ACC112 (cell line): ENCODE measurements around the gene FAAP100.

ENCODE experiments used
- H2AFZ ChIP-seq: fragments of 200-600 bp; sonication (generic); one replicate; pipeline ENCODE4 v1.6.0; 2017; ENCODE audit warnings: antibody characterized with exemption, low read length; ENCODE audit not compliant: unreplicated experiment
- H3K27ac ChIP-seq: fragments of 200-600 bp; sonication (generic); 2 replicates; pipeline ENCODE4 v1.5.1; 2014; ENCODE audit warnings: low read depth, mild to moderate bottlenecking, antibody characterized with exemption, low read length, moderate library complexity
- H3K27me3 ChIP-seq: fragments of 200-600 bp; sonication (generic); 2 replicates; pipeline ENCODE4 v1.6.1; 2014; ENCODE audit warnings: mild to moderate bottlenecking, antibody characterized with exemption, low read length, moderate library complexity, mixed read lengths; ENCODE audit not compliant: insufficient read depth
- H3K36me3 ChIP-seq: fragments of 200-600 bp; sonication (generic); 2 replicates; pipeline ENCODE4 v1.6.1; 2016; ENCODE audit warnings: mild to moderate bottlenecking, antibody characterized with exemption, low read length, moderate library complexity, mixed read lengths; ENCODE audit not compliant: insufficient read depth
- H3K4me1 ChIP-seq: fragments of 200-600 bp; sonication (generic); one replicate; pipeline ENCODE4 v1.6.1; 2016; ENCODE audit warnings: low read length, mixed read lengths; ENCODE audit not compliant: insufficient read depth, unreplicated experiment, control insufficient read depth
- H3K4me3 ChIP-seq: fragments of 200-600 bp; sonication (generic); 2 replicates; pipeline ENCODE4 v1.5.1; 2014; ENCODE audit warnings: mild to moderate bottlenecking, low read depth, low read length
- H3K79me2 ChIP-seq: fragments of 200-600 bp; sonication (generic); one replicate; pipeline ENCODE4 v1.6.0; 2016; ENCODE audit warnings: low read length; ENCODE audit not compliant: control insufficient read depth, unreplicated experiment, insufficient read depth

Gene FAAP100

DNA sequence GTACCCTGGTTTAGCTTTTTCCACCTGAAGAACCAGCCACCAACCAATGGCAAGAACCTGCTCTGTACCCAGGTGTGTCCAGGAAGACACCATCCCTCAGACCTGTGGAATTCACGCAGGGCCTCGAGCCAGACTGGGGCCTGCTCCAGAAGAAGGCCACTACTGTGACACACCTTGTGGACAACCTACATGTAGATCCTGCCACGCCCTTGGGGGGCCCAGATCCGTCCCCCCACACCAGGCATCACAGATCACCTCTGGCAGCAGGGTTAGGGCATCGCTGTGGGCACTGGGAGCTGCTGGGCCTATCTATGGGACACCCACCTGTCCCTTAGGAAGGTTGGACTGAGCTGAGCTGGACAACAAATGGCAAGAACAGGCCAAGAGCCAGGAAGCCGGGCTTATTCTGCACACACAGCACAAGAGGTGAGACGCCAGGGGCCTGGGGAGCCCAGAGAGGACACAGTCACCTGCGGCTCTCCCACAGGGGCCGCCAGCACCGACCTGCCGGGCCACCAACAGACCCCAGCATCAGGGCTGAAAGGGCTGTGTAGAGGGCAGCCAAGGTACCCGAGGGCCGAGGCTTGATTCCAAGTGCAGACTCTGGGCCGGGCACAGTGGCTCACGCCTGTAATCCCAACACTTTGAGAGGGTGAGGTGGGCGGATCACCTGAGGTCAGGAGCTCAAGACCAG is 7.7 kb downstream of the FAAP100 start:
- no peaks in the 10 kb centered on the region for H3K27me3 ChIP-seq
- no peaks in the 10 kb centered on the region for H3K36me3 ChIP-seq
- no peak overlapping the region for H3K27ac ChIP-seq
- H3K79me2 ChIP-seq, result peaks cover 5% of the 10 kb centered on the region
- no peaks in the 10 kb centered on the region for H3K4me1 ChIP-seq
- no peak overlapping the region for H2AFZ ChIP-seq
- no peak overlapping the region for H3K4me3 ChIP-seq

DNA sequence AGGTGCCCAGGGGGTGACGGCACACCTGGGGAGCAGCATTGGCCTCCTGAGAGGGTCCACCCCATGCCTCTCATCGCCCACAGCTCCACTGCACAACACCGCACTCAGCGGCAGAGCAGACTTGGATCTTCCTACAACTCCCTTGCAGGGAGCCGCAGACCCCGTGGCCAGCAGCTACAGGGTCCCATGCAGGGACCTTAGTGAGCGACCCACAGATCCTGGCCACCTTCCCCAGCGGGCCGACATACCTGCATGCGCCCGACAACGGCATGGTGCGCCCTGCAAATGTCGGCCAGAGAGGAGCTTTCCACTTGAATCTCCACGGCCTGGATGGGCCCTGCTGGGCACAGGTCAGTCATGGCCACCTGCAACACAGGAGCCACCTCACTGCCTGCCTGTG is 8.4 kb downstream of the FAAP100 start:
- H3K27me3 ChIP-seq, result no peaks in the 10 kb centered on the region
- no peak overlapping the region for H3K27ac ChIP-seq
- H3K36me3 ChIP-seq, result no peaks in the 10 kb centered on the region
- H3K79me2 ChIP-seq, result no peaks in the 10 kb centered on the region
- no peak overlapping the region for H2AFZ ChIP-seq
- no peaks in the 10 kb centered on the region for H3K4me1 ChIP-seq
- no peak overlapping the region for H3K4me3 ChIP-seq

DNA sequence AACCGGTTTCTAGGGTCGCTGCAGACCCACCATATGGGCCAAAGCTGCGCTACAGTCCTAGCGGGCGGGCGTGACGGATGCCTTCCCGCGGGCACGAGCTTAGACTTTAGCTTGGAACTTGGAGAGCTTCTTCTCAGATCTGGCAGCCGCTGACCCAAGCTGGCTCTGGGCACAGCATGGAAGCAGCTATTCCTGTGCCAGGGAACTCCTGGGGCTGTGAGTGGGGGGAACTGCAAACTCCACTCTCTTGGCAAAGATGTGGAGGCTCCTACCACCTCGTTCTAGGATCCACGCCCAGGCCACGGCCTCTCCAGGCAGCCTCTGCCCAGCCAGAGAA is 8.8 kb downstream of the FAAP100 start:
- H2AFZ ChIP-seq, result no peak overlapping the region
- H3K4me1 ChIP-seq, result no peaks in the 10 kb centered on the region
- H3K36me3 ChIP-seq, result no peaks in the 10 kb centered on the region
- H3K27me3 ChIP-seq, result no peaks in the 10 kb centered on the region
- H3K79me2 ChIP-seq, result no peaks in the 10 kb centered on the region
- H3K4me3 ChIP-seq, result no peak overlapping the region
- H3K27ac ChIP-seq, result no peak overlapping the region

DNA sequence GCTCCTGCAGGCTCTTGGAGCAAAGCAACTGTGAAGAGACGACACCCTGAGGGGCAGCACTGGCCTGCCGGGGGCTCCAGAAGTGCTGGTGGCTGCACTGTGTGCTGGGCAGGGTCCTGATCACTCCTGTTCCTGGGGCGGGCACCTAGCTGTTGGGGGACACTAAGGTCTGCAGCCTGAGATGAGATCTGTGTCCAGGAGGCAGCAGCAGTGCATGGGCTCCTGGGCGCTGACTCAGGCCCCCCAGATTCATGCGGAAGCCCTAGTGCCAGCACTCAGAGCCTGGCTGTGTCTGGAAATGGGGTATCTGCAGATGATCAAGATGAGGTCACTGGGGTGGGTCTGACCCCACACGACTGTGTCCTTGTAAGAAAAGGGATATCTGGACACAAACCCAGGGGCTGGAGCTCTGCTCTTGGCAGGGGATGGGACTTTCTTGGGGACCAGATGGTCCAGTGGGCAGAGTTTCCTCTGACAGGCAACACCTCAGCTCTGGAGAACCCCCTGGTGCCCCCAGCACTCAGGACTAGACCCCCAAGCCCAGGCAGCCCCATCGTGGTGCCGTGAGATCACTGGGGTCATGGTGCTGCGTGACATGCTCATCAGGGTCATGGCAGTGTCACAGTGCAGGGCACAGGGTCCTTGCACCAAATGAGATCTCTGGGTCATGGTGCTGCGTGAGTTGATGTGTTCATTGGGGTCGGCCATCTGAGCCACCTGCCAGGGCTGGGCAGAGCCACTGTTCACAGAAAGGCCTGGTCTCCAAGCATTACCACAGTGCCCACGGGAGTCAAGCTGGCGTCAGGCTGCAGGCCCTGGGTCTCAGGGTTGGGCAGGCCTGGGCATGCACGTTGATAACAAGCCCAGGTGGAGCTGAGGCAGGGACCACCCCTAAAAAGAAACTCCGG is 9.5 kb downstream of the FAAP100 start:
- Histone ChIP-seq H3K27ac (no peak overlapping the region), H3K79me2 (no peaks in the 10 kb centered on the region), H2AFZ (no peak overlapping the region), H3K4me3 (no peak overlapping the region), H3K27me3 (no peaks in the 10 kb centered on the region), H3K36me3 (no peaks in the 10 kb centered on the region), H3K4me1 (no peaks in the 10 kb centered on the region)

DNA sequence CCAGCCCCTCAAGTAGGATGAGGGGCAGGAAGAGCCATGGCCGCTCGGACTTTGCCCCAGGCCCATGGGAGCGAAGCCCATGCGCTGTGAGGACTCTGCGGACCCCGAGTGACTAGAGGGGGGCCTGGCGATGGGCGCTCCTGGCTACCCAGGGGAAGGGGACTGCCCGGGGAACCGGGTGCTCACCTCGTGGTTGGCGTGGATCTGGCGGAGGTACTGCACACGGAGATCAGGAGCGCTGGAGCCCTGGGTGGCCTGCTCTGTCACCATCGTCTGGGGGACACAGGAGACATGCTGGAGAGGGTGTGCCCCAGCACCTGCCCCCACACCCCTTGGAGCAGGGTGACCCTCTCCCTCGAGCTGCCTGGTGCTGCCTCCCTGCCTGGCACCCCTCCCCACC is 11.0 kb downstream of the FAAP100 start:
- Histone ChIP-seq H3K4me1 (no peaks in the 10 kb centered on the region), H3K27me3 (peaks cover 6% of the 10 kb centered on the region; the same call in 1 of the 2 replicates), H3K36me3 (no peaks in the 10 kb centered on the region), H3K4me3 (no peak overlapping the region), H3K27ac (no peak overlapping the region), H3K79me2 (no peaks in the 10 kb centered on the region), H2AFZ (no peak overlapping the region)

DNA sequence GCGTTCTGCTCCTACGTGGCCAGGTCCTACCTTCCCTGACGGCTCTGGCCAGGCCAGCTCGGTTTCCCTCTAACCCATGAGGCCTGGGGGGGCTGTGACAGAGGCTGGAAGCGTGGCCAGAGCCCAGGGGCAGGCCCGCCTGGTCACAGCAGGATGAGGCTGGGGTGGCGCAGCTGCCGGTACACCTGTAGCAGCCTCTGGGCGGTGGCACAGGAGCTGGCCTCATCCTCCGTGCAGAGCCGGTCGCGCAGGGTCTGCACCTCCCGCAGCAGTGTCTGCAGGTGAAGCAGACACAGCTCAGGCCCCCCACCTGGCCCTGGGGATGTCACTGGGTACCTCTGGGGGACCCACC is 11.5 kb downstream of the FAAP100 start:
- H3K27me3 ChIP-seq, result peaks cover 10% of the 10 kb centered on the region; the same call in 1 of the 2 replicates
- H3K4me1 ChIP-seq, result no peaks in the 10 kb centered on the region
- no peak overlapping the region for H3K4me3 ChIP-seq
- no peaks in the 10 kb centered on the region for H3K79me2 ChIP-seq
- no peak overlapping the region for H2AFZ ChIP-seq
- H3K27ac ChIP-seq, result no peak overlapping the region
- no peaks in the 10 kb centered on the region for H3K36me3 ChIP-seq

DNA sequence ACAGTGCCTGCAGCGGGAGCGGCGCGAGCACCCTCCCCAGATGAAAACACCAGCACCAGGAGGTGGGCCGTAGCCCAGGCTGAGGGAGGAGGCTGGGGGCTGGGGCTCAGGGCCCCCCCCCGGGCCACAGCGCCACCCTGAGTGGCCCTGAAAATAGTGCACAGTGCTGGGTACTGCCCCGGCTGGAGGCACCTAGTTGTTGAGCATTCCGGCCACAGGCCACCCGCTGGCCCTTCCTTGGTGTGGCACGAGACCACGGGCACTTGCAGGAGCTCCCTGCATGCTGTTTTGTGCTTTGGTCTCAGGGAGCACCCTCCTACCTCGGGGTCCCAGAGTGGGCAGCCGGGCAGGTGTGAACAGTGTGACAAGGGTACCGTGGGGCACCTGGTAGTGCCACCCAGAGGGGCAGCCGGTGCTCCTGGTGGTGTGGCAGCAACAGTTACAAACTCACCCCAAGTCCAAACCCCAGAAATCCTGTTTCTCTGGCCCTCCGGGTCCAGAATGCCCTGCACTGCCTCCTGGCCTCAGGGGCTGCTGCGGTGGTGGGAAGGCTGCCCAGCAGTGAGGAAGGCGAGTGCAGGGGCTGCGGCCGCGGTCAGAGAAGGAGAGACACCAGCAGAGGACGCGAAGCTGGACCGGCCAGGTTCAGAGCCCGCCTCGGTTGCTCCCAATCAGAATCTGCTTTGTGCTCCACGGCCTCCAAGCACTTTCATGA is 12.0 kb downstream of the FAAP100 start:
- H3K27me3 ChIP-seq, result peaks cover 10% of the 10 kb centered on the region; the same call in 1 of the 2 replicates
- no peak overlapping the region for H3K4me3 ChIP-seq
- no peaks in the 10 kb centered on the region for H3K36me3 ChIP-seq
- no peaks in the 10 kb centered on the region for H3K79me2 ChIP-seq
- H3K4me1 ChIP-seq, result no peaks in the 10 kb centered on the region
- H3K27ac ChIP-seq, result no peak overlapping the region
- no peak overlapping the region for H2AFZ ChIP-seq

DNA sequence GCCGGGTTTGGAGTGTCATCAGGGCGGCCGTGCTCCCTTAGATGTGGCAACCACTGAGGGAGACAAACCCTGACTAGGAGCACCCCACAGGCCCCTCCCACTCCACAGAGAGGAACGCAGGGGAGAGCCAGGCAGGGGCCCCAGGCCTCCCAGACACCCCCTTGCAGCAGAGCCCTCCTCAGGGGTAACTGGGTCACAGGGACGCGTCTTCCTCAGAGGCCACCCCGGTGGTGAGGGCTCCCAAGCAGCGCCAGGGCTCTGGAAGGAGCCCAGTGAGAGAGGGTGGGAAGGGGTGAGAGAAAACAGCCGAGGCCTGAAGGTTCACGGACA is 12.6 kb downstream of the FAAP100 start:
- no peaks in the 10 kb centered on the region for H3K36me3 ChIP-seq
- no peak overlapping the region for H3K4me3 ChIP-seq
- no peak overlapping the region for H2AFZ ChIP-seq
- peaks cover 10% of the 10 kb centered on the region; the same call in 1 of the 2 replicates for H3K27me3 ChIP-seq
- no peaks in the 10 kb centered on the region for H3K79me2 ChIP-seq
- no peaks in the 10 kb centered on the region for H3K4me1 ChIP-seq
- H3K27ac ChIP-seq, result no peak overlapping the region

DNA sequence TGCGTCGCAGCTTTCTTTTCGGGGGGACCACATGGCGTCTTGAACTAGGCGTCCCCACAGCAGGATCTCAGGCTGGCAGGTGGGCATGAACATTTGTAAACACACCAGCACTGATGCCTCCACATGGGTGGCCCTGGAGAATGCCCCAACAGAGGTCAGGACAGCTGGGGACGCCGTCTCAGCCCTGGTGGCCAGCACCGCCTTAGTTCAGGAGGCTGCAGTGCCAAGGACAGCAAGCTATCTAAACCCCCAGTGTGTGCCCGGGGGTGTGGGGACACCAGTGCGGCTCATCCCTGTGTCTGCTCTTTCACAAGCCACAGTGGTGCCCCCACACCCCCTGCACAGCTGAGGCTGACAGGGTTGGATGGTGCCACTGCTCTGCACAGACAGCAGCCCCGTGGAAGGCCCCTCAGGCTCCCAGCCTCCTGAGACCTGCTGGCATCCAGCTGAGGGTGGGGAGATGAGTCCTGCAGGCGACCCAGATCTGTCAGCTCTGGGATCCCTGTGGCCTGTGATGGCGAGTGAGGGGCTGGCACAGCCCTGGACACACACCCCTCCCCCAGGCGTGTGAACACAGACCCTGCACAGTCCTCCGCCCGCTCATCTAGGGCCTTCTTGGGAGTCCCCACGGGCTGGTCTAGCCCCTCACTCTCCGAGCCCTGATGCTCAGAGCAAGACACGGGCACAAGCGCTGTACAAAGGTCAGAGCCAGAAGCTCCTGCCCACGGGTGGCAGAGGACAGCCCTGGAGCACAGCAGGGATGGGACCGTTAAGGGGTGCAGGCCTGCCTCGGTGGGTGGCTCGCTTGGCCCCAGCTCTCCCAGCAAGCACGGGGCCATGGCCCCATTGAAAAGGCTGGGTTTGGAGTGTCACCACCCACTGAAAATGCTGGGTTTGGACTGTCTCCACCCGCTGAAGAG is 13.2 kb downstream of the FAAP100 start:
- Histone ChIP-seq H3K27ac (no peak overlapping the region), H3K36me3 (no peaks in the 10 kb centered on the region)

More for the DNA sequence above, 13.2 kb downstream of the FAAP100 start:
- Histone ChIP-seq H3K79me2 (no peaks in the 10 kb centered on the region), H2AFZ (no peak overlapping the region), H3K4me1 (no peaks in the 10 kb centered on the region), H3K4me3 (no peak overlapping the region), H3K27me3 (peaks cover 10% of the 10 kb centered on the region; the same call in 1 of the 2 replicates)
